ENCODE measurements around the gene TMEM239.

Gene TMEM239

GRCh38 chr20:2849529-2849928, 33.4 kb downstream of the TMEM239 start:
- DNase-seq (ENCODE audit: low read depth in 2 of 2): no peak

DNA sequence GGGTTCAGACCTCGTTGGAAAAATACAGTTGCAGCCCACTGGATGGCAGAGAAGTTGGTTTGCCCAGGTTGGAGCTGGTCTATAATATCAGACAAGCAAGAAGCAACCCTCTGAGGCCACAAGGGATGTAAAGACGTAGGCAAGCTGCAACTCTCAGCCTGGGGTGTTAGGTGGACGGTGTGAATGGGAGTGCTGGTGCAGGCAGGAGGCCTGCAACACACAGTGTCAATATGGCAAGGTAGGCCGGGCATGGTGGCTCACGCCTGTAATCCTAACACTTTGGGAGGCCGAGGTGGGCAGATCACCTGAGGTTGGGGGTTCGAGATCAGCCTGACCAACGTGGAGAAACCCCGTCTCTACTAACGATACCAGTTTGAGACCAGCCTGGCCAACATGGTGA, 34.9 kb downstream of the TMEM239 start:
- DNase-seq (ENCODE audit: low read depth in 2 of 2): no peak

DNA sequence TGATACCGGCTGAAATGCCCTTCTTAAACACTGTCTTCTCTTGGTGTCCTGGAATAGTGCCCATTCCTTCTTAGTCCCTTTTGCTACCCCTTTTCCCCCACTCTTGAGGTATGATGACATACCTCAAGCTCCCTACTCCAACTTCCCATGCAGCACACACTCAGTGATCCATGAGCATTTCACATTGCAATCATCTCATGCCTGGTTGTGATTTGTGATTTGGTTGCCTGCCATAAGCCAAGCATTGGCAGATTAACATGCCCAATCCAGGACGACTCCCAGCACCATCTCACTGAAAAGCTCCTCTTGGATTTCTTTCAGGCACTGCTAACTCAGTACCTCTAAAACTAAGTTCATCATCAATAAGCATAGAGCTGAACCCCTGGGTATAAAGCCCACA, 42.4 kb downstream of the TMEM239 start:
- no peak for DNase-seq (ENCODE audit: low read depth in 2 of 2)

DNA sequence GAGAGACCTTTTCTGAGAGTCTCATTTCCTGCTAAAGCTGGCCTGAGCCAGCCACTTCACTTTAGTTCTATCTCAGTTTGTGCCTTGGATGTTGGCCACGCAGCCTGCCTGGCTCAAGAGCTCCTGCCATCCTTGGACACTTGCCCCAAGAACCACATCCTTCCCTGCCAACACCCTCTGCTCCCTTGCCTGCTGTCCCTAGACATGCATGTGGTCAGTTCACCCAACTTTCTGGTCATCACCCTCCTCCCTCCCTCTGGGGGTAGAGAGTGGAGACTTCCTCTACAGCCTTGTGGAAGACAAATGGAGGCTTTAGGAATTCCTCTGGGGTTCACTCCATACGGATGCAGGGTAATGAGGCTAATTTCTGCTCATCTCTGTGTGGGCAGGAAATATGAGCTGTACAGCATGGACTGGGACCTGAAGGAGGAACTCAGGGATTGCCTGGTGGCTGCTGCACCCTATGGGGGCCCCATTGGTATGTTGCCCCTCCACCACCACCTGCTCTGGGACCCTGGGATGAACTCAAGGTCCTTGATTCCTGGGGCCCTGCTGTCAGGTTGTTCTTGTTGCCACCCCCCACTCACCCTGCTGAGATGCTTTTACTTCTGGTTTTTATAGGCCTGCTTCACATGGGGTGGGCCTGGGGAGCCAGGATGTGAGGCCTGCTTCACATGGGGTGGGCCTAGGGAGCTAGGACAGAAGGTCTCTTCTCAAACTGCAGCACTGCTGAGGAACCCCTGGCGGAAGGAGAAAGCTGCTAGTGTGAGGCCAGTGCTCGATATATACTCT, 43.4 kb downstream of the TMEM239 start:
- no peak for DNase-seq (ENCODE audit: low read depth in 2 of 2)

DNA sequence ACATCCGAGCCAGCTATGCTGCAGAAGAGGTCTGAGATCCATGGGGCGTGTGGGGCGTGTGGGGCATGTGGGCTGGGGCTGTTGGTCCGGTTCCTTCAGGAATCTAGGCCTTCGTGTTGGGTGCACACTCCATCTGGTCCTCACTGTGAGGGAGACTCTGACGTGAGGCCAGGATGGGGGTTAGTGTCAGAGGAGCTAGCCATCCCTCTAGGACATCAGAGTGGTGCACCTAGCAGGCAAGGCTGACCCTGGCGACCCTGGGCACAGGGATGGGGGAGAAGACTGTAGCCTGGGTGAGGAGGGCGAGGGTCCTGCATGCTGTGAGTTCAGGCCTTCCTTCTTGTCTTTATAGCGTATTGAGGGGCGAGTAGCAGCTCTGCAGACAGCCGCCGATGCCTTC, 48.5 kb downstream of the TMEM239 start:
- no peak for DNase-seq (ENCODE audit: low read depth in 2 of 2)

DNA sequence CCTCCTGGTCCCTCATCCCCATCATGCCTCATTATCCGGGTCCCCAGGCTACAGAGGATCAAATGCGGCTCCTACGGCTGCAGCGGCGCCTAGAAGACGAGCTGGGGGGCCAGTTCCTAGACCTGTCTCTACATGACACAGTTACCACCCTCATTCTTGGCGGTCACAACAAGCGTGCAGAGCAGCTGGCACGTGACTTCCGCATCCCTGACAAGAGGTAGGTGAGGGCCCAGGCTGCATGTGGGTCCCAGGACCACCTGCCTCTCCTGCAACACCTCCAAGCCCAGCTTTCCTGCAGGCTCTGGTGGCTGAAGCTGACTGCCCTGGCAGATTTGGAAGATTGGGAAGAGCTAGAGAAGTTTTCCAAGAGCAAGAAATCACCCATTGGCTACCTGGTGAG, 48.9 kb downstream of the TMEM239 start:
- DNase-seq (ENCODE audit: low read depth in 2 of 2): no peak

GRCh38 chr20:2865630-2866029, 49.5 kb downstream of the TMEM239 start:
- peak in 1 of 2 donors; percentile 54 for DNase-seq (ENCODE audit: low read depth in 2 of 2)

DNA sequence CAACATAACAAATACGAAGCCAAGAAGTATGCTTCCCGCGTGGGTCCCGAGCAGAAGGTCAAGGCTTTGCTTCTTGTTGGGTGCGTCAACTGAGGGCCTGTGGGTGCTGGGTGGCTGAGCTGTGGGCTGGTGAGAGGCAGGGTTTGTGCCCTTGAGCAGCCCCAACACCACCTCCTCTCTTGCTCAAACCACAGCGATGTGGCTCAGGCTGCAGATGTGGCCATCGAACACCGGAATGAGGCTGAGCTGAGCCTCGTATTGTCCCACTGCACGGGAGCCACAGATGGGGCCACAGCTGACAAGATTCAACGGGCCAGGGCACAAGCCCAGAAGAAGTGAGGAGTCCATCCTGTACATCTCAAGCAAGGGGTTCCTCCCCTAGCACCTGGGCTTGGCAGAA, 50.1 kb downstream of the TMEM239 start:
- DNase-seq (ENCODE audit: low read depth in 2 of 2): no peak

DNA sequence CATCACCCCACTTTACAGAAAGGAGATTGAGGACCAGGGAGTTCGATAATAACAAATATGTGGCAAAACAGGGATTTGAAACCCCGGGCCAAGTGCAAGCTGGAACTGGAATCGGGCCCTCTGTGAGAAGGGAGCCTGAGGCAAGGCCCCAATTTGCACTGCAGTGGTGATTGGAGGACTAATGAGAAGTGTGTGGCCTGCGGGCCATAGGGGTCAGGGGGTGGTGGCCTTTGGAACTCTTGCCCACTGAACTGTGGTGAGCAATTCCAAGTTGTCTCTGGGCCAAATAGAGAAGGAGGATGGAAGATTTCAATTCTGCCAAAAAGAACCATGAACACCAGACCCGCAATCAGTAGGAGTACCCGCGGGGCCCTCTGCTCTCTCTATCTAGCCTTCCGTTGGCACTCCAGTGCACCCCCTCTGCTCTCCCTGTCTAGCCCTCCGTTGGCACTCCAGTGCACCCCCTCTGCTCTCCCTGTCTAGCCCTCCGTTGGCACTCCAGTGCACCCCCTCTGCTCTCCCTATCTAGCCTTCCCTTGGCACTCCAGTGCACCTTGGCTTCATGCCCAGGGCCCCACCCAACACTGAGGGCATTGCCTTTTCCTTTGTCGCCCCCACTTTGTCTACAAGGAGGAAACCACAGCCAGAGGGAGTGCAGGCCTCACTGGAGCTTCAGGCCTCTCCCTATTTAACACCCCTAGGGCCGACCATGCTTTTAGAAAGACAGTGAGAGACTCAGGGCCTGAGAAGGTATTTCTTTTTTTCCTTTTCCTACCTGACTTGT, 51.1 kb downstream of the TMEM239 start:
- DNase-seq (ENCODE audit: low read depth in 2 of 2): no peak

Measured in activated CD8-positive, alpha-beta memory T cell treated with anti-CD3 and anti-CD28 coated beads for 4 hours (primary cell).